ENCODE data around the gene DCST2. TPM values are rescaled to one million over a fixed set of nuclear protein-coding genes. Genes with fewer than 3 reads are reported as not detected.

DCST2 gene
- total and polyA plus RNA-seq, 2 of the 8 experiments (the other 6 are each of a cell fraction or from before 2014, with no cell fraction given), result 0.43 to 2.1 TPM

DNA sequence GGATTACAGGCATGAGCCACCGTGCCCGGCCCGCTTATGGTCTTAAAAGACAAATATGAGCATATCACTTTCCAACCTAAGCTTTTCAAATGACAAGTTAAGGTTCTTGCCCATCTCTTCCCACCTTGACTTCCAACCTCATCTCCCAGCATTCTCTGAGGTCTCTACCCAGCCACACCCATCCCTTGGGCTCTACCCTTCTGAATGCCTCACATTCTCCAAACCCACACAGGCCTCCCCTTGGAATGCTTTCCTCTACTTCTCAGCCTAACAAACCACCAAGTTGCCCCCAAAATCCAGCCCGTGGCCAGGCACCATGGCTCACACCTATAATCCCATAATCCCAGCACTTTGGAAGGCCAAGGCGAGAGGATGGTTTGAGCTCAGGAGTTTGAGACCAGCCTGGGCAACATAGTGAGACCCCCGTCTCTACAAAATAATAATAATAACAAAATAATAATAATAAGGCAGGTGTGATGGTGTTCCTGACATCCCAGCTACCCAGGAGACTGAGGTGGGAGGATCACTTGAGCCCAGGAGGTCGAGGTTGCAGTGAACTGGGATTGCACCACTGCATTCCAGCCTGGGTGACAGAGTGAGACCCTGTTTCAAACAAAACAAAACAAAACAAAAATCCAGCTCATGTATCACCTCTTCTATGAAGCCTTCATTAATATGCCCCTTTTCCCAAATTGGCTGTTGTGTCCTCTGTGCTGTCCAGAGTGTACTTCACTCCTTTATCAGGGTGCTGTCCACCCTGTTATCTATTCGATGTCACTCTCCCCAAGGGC lies 11.2 kb downstream of the DCST2 start:
- Histone ChIP-seq H3K79me2 (ENCODE audit: control insufficient read depth in 1 of 2, insufficient read depth in 2 of 2, low read length in 2 of 2) (no peaks in the 10 kb centered on the region), H3K4me2 (ENCODE audit: insufficient read depth in 1 of 2, low read depth in 2 of 2, low read length in 2 of 2) (no peak overlapping the region), H3K23me2 (ENCODE audit: low read depth, low read length) (no peaks in the 10 kb centered on the region), H3K9me3 (ENCODE audit: insufficient read depth in 2 of 2, low read depth in 1 of 2, low read length in 1 of 2) (no peaks in the 10 kb centered on the region), H3K18ac (ENCODE audit: extremely low read depth, low read length) (no peak overlapping the region), H4K8ac (ENCODE audit: extremely low read depth, insufficient read depth, low read length) (no peak overlapping the region), H3K4me1 (replicated peaks in 1 of 4; ENCODE audit: control insufficient read depth in 3 of 4, insufficient read depth in 4 of 4, low read length in 3 of 4) (peaks cover 0 to 8% (median 3%) of the 10 kb centered on the region in 4 experiments; a peak in 4 of 7 replicates), H2BK120ac (replicated peaks; ENCODE audit: low read depth, low read length) (no peak overlapping the region), H3K9ac (replicated peaks in 1 of 4; ENCODE audit: extremely low read depth in 1 of 4, low read depth in 3 of 4, low read length in 3 of 4) (no peak overlapping the region), H2AFZ (ENCODE audit: low read length) (no peak overlapping the region), H3K56ac (replicated peaks; ENCODE audit: insufficient read length, low read depth, low read length) (no peak overlapping the region), H4K20me1 (replicated peaks in 1 of 2; ENCODE audit: control insufficient read depth in 1 of 2, insufficient read depth in 2 of 2, low read length in 2 of 2) (no peaks in the 10 kb centered on the region), H2BK20ac (ENCODE audit: low read length) (no peak overlapping the region), H3K27ac (ENCODE audit: low read depth, low read length) (no peak overlapping the region), H4K91ac (replicated peaks; ENCODE audit: insufficient read length, low read length) (no peak overlapping the region), H2AK5ac (ENCODE audit: low read depth, low read length) (no peak overlapping the region), H3K4ac (replicated peaks; ENCODE audit: insufficient read length, low read depth, low read length) (no peak overlapping the region), H4K5ac (ENCODE audit: insufficient read length, low read depth, low read length) (no peak overlapping the region), H3K27me3 (replicated peaks in 1 of 4; ENCODE audit: control insufficient read depth in 3 of 4, extremely low read depth in 1 of 4, insufficient read depth in 3 of 4, low read length in 3 of 4) (peaks cover 0 to 3% (median under 1%) of the 10 kb centered on the region in 4 experiments; a peak in 1 of 7 replicates), H3K79me1 (ENCODE audit: low read depth, low read length) (no peaks in the 10 kb centered on the region), H3K36me3 (ENCODE audit: control insufficient read depth in 2 of 4, insufficient read depth in 4 of 4, low read length in 3 of 4) (no peaks in the 10 kb centered on the region), H3K4me3 (ENCODE audit: extremely low read depth in 1 of 4, insufficient read depth in 2 of 4, low read depth in 3 of 4, low read length in 4 of 4) (no peak overlapping the region), H2BK15ac (ENCODE audit: low read length) (no peak overlapping the region), H2BK12ac (ENCODE audit: low read depth, low read length) (no peak overlapping the region), H2BK5ac (ENCODE audit: low read depth, low read length) (no peak overlapping the region), H3K23ac (ENCODE audit: insufficient read length) (no peak overlapping the region), H3K14ac (ENCODE audit: insufficient read length) (no peak overlapping the region)
- WGBS, 2 experiments (ENCODE audit: extremely low coverage in 1 of 2, insufficient coverage in 1 of 2, insufficient read length in 1 of 2, insufficient replicate concordance in 2 of 2, low coverage in 1 of 2, low lambda C conversion rate in 2 of 2, missing lambda C conversion rate in 1 of 2), result 95% methylated on average over 8 of the region's 8 CpGs; no CpG with 5 or more reads in 1 of the 2 experiments
- ChIA-PET POLR2A (ENCODE audit: partially characterized antibody) (interaction anchor here (0.8 to 14.8 kb wide), 7 partner anchors 8 to 61 kb away, joined by 3 to 120 read pairs (median 4); partner anchors contain the start of genes CKS1B, DCST1, DCST2 and SHC1), CTCF (ENCODE audit: partially characterized antibody) (interaction anchor here (1.1 to 18.6 kb wide), 8 partner anchors 9 to 145 kb away, joined by 3 to 354 read pairs (median 8); partner anchors contain the start of genes ADAM15, EFNA4, LENEP and ZBTB7B)
- FAIRE-seq (no peak), DNase-seq (ENCODE audit: low read depth in 1 of 2, low spot score in 2 of 2) (no peak)
- no peak for TF ChIP-seq HDAC2 (IDR thresholded peaks at IDR 0.05; ENCODE audit: borderline replicate concordance in 1 of 2, low read depth in 2 of 2, low read length in 2 of 2)
- TF ChIP-seq POLR2A (IDR thresholded peaks at IDR 0.05; ENCODE audit: control extremely low read depth in 1 of 2, low read depth in 2 of 2, low read length in 2 of 2), result no peak
- no peak for TF ChIP-seq EGR1 (IDR thresholded peaks at IDR 0.05; ENCODE audit: borderline replicate concordance, low read depth, low read length)
- no peak for TF ChIP-seq RFX5 (IDR thresholded peaks at IDR 0.05; ENCODE audit: borderline replicate concordance, low read depth, low read length)
- TF ChIP-seq, protein P1, sequence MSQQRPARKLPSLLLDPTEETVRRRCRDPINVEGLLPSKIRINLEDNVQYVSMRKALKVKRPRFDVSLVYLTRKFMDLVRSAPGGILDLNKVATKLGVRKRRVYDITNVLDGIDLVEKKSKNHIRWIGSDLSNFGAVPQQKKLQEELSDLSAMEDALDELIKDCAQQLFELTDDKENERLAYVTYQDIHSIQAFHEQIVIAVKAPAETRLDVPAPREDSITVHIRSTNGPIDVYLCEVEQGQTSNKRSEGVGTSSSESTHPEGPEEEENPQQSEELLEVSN (IDR thresholded peaks at IDR 0.05), result no peak
- no peak for TF ChIP-seq RXRA (IDR thresholded peaks at IDR 0.05; ENCODE audit: insufficient read depth, low read depth, low read length)
- no peak for TF ChIP-seq CBX5 (IDR thresholded peaks at IDR 0.05; ENCODE audit: low read depth, low read length)
- TF ChIP-seq JUND (IDR thresholded peaks at IDR 0.05; ENCODE audit: low read length), result no peak
- TF ChIP-seq, protein P2, sequence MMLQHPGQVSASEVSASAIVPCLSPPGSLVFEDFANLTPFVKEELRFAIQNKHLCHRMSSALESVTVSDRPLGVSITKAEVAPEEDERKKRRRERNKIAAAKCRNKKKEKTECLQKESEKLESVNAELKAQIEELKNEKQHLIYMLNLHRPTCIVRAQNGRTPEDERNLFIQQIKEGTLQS (IDR thresholded peaks at IDR 0.05; ENCODE audit: insufficient read depth, low read depth, low read length), result no peak
- no peak for TF ChIP-seq GTF2F1 (IDR thresholded peaks at IDR 0.05; ENCODE audit: borderline replicate concordance, low read depth, low read length)
- TF ChIP-seq TAF1 (IDR thresholded peaks at IDR 0.05; ENCODE audit: low read depth, low read length), result no peak

All from H1 (cell line).